Astrocyte (in vitro differentiated cells and primary cell): ENCODE data around the gene IFNA1. TPM values are rescaled to one million over a fixed set of nuclear protein-coding genes. Genes with fewer than 3 reads are reported as not detected.
A peak's percentile ranks its signal among the peaks of the same experiment; 100 is the strongest.

Source experiments
- DNase-seq: peaks from one replicate; pipeline ENCODE4 v3.0.0-alpha.2; 2010; ENCODE audit warnings: low read depth
- FAIRE-seq: peaks from 2 replicates; lab custom pipeline; 2011; peaks lifted over from hg19 to GRCh38; lab: Jason Lieb, UNC
- H2AFZ ChIP-seq: 2 replicates; pipeline ENCODE4 v1.6.0; 2012; ENCODE audit warnings: low read depth, low read length, inconsistent platforms
- H3K27ac ChIP-seq: 2 replicates; pipeline ENCODE4 v1.5.1; 2011; ENCODE audit warnings: low read depth, low read length, inconsistent platforms
- H3K27me3 ChIP-seq: 2 replicates; pipeline ENCODE4 v1.6.0; 2011; ENCODE audit warnings: low read length, inconsistent platforms; ENCODE audit not compliant: insufficient read depth
- H3K36me3 ChIP-seq: 2 replicates; pipeline ENCODE4 v1.5.1; 2011; ENCODE audit warnings: low read length, inconsistent platforms; ENCODE audit not compliant: insufficient read depth
- H3K4me1 ChIP-seq: 2 replicates; pipeline ENCODE4 v1.5.1; 2011; ENCODE audit warnings: low read length, inconsistent platforms; ENCODE audit not compliant: insufficient read depth
- H3K4me2 ChIP-seq: 2 replicates; pipeline ENCODE4 v1.6.0; 2012; ENCODE audit warnings: low read length, inconsistent platforms
- H3K4me3 ChIP-seq: 2 replicates; pipeline ENCODE4 v1.5.1; 2011; ENCODE audit warnings: low read depth, mild to moderate bottlenecking, low read length, inconsistent platforms; ENCODE audit not compliant: insufficient read depth
- H3K79me2 ChIP-seq: 2 replicates; pipeline ENCODE4 v1.6.0; 2012; ENCODE audit warnings: mild to moderate bottlenecking, low read length, inconsistent platforms; ENCODE audit not compliant: insufficient read depth
- H3K9ac ChIP-seq: 2 replicates; pipeline ENCODE4 v1.6.0; 2012; ENCODE audit warnings: mild to moderate bottlenecking, low read length, inconsistent platforms
- H3K9me3 ChIP-seq: 2 replicates; pipeline ENCODE4 v1.5.1; 2012; ENCODE audit warnings: low read depth, mild to moderate bottlenecking, low read length, inconsistent platforms; ENCODE audit not compliant: insufficient read depth
- H4K20me1 ChIP-seq: 2 replicates; pipeline ENCODE4 v1.6.0; 2012; ENCODE audit warnings: low read length, inconsistent platforms; ENCODE audit not compliant: insufficient read depth
- H3K27ac Mint-ChIP-seq: one replicate; pipeline ENCODE4 v1.8.0; 2021; ENCODE audit warnings: mild to moderate bottlenecking, mixed read lengths; ENCODE audit not compliant: unreplicated experiment
- H3K27me3 Mint-ChIP-seq: one replicate; pipeline ENCODE4 v1.8.0; 2021; ENCODE audit warnings: low read depth, mixed read lengths; ENCODE audit not compliant: unreplicated experiment
- H3K36me3 Mint-ChIP-seq: one replicate; pipeline ENCODE4 v1.8.0; 2021; ENCODE audit warnings: low read depth, mixed read lengths; ENCODE audit not compliant: unreplicated experiment
- H3K4me1 Mint-ChIP-seq: one replicate; pipeline ENCODE4 v1.8.0; 2021; ENCODE audit warnings: low read depth, mixed read lengths; ENCODE audit not compliant: unreplicated experiment
- H3K4me3 Mint-ChIP-seq: one replicate; pipeline ENCODE4 v1.8.0; 2021; ENCODE audit warnings: mild to moderate bottlenecking, moderate library complexity, mixed read lengths; ENCODE audit not compliant: unreplicated experiment
- H3K9me3 Mint-ChIP-seq: one replicate; pipeline ENCODE4 v1.8.0; 2021; ENCODE audit warnings: mild to moderate bottlenecking, mixed read lengths; ENCODE audit not compliant: unreplicated experiment
- EZH2 ChIP-seq: IDR thresholded peaks from 2 replicates; pipeline ENCODE4 v1.6.1; 2012; ENCODE audit warnings: mild to moderate bottlenecking, low read length, inconsistent platforms; ENCODE audit not compliant: insufficient read depth
- total RNA-seq: library from RNA; stranded (reverse); gene quantifications from 2 replicates; pipeline ENCODE4 v1.2.1, GENCODE V29; 2021
- TF ChIP-seq, protein P1 (sequence below): IDR thresholded peaks from 2 replicates; pipeline ENCODE4 v1.5.1; 2011; ENCODE audit warnings: low read depth, mild to moderate bottlenecking, inconsistent platforms, low read length, moderate library complexity; ENCODE audit not compliant: insufficient read depth

Gene IFNA1
- total RNA-seq, 1 donor from 2014 or later, result not detected

DNA sequence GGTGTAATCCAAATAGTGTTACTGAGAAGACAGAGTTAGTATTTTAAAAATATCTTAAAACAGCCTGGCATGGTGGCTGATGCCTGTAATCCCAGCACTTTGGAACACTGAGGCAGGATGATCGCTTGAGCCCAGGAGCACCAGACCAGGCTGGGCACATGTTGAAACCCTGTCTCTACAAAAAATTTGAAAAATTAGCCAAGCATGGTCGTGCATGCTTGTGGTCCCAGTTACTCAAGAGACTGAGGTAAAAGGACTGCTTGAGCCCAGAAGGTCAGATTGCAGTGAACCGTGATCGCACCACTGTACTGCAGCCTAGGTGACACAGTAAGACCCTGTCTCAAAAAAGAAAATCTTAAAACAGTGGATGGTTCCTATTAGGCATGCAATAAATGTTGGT is 12.4 kb downstream of the IFNA1 start:
- Mint-ChIP-seq H3K4me3 (no peak overlapping the region), H3K36me3 (no peaks in the 10 kb centered on the region), H3K4me1 (peaks cover 2% of the 10 kb centered on the region), H3K27me3 (no peaks in the 10 kb centered on the region), H3K9me3 (no peaks in the 10 kb centered on the region), H3K27ac (no peak overlapping the region)
- Histone ChIP-seq H2AFZ (no peak overlapping the region), H3K4me1 (peaks cover 4% of the 10 kb centered on the region), H3K27me3 (no peaks in the 10 kb centered on the region), H3K79me2 (no peaks in the 10 kb centered on the region), H4K20me1 (no peaks in the 10 kb centered on the region), H3K9me3 (no peaks in the 10 kb centered on the region), H3K4me3 (no peak overlapping the region), H3K4me2 (no peak overlapping the region), H3K36me3 (peaks cover 10% of the 10 kb centered on the region), H3K27ac (no peak overlapping the region), H3K9ac (no peak overlapping the region)
- no peak for FAIRE-seq
- no peak for DNase-seq
- TF ChIP-seq, protein P1, sequence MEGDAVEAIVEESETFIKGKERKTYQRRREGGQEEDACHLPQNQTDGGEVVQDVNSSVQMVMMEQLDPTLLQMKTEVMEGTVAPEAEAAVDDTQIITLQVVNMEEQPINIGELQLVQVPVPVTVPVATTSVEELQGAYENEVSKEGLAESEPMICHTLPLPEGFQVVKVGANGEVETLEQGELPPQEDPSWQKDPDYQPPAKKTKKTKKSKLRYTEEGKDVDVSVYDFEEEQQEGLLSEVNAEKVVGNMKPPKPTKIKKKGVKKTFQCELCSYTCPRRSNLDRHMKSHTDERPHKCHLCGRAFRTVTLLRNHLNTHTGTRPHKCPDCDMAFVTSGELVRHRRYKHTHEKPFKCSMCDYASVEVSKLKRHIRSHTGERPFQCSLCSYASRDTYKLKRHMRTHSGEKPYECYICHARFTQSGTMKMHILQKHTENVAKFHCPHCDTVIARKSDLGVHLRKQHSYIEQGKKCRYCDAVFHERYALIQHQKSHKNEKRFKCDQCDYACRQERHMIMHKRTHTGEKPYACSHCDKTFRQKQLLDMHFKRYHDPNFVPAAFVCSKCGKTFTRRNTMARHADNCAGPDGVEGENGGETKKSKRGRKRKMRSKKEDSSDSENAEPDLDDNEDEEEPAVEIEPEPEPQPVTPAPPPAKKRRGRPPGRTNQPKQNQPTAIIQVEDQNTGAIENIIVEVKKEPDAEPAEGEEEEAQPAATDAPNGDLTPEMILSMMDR, result no peak
- no peak for TF ChIP-seq EZH2

DNA sequence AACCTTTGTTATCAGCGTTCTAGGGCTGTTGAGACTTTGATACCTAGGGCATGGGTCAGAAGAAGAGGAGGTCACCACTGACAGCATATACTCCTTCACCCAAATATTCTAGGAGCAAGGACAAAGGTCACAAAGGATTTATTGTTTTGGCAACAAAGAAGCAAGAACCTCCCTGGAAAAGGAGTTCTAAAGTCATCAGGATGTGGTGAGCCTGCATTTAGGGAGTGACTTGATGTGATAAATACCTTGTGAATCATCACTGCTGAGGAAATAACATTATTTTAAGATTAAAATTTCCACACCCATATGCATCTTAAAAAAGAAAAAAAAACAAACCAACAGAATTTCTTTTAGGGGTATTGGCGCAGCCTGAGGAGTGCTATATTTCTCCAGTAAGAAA is 13.9 kb downstream of the IFNA1 start:
- peaks cover 4% of the 10 kb centered on the region for H3K4me1 ChIP-seq
- H3K4me2 ChIP-seq, result no peak overlapping the region
- no peak overlapping the region for H3K4me3 Mint-ChIP-seq
- no peaks in the 10 kb centered on the region for H4K20me1 ChIP-seq
- H3K27me3 Mint-ChIP-seq, result no peaks in the 10 kb centered on the region
- peaks cover 3% of the 10 kb centered on the region for H3K9me3 Mint-ChIP-seq
- H3K4me3 ChIP-seq, result no peak overlapping the region
- peaks cover 2% of the 10 kb centered on the region for H3K4me1 Mint-ChIP-seq
- H2AFZ ChIP-seq, result no peak overlapping the region
- no peaks in the 10 kb centered on the region for H3K27me3 ChIP-seq
- DNase-seq (peak; percentile 64), FAIRE-seq (no peak)
- H3K79me2 ChIP-seq, result no peaks in the 10 kb centered on the region
- no peak overlapping the region for H3K9ac ChIP-seq
- H3K36me3 ChIP-seq, result peaks cover 10% of the 10 kb centered on the region
- no peaks in the 10 kb centered on the region for H3K36me3 Mint-ChIP-seq
- H3K9me3 ChIP-seq, result no peaks in the 10 kb centered on the region
- no peak overlapping the region for H3K27ac ChIP-seq
- no peak overlapping the region for H3K27ac Mint-ChIP-seq
- TF ChIP-seq, protein P1, result no peak
- no peak for TF ChIP-seq EZH2

DNA sequence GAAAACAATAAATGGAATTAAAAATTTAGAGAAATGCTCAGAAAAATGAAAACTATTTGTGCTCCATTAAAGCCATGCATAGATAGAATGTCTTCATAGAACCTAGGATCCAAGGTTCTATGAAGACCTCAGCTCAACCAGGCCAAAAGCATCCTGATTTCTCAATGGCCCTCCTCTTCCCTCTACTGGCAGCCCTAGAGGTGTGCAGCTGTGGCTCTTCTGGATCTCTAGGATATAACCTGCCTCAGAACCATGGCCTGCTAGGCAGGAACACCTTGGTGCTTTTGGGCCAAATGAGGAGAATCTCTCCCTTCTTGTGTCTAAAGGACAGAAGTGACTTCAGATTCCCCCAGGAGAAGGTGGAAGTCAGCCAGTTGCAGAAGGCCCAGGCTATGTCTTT is 15.1 kb downstream of the IFNA1 start:
- H3K4me3 ChIP-seq, result no peak overlapping the region
- H2AFZ ChIP-seq, result no peak overlapping the region
- no peak for TF ChIP-seq EZH2
- TF ChIP-seq, protein P1, result peak; percentile 48
- H3K9me3 ChIP-seq, result no peaks in the 10 kb centered on the region
- no peaks in the 10 kb centered on the region for H3K27me3 ChIP-seq
- H3K79me2 ChIP-seq, result no peaks in the 10 kb centered on the region
- Mint-ChIP-seq H3K4me1 (peaks cover 2% of the 10 kb centered on the region), H3K4me3 (no peak overlapping the region), H3K27me3 (no peaks in the 10 kb centered on the region), H3K36me3 (no peaks in the 10 kb centered on the region), H3K9me3 (peaks cover 3% of the 10 kb centered on the region), H3K27ac (no peak overlapping the region)
- H3K27ac ChIP-seq, result no peak overlapping the region
- H3K36me3 ChIP-seq, result peaks cover 10% of the 10 kb centered on the region
- FAIRE-seq, result no peak
- no peak for DNase-seq
- H3K9ac ChIP-seq, result no peak overlapping the region
- peaks cover 4% of the 10 kb centered on the region for H3K4me1 ChIP-seq
- H3K4me2 ChIP-seq, result no peak overlapping the region
- H4K20me1 ChIP-seq, result no peaks in the 10 kb centered on the region
